MM.1S (cell line): ENCODE data around the gene HNF1A.
"Not testable (repeated sequence)": the region's sequence is repeated elsewhere in the genome, so short reads cannot be mapped to it uniquely, and the experiment has no call there.

ENCODE experiments used
- CTCF ChIP-seq: fragments of 300-600 bp; sonication (generic); IDR thresholded peaks from 2 replicates; pipeline ENCODE4 v1.5.1; 2016; ENCODE audit warnings: antibody characterized with exemption, low read length, mixed read lengths
- EZH2 ChIP-seq: fragments of 300-600 bp; sonication (generic); optimal IDR thresholded peaks from 2 replicates; pipeline ENCODE3; 2017; ENCODE audit warnings: low read depth, mild to moderate bottlenecking, antibody characterized with exemption, low read length, mixed read lengths

DNA sequence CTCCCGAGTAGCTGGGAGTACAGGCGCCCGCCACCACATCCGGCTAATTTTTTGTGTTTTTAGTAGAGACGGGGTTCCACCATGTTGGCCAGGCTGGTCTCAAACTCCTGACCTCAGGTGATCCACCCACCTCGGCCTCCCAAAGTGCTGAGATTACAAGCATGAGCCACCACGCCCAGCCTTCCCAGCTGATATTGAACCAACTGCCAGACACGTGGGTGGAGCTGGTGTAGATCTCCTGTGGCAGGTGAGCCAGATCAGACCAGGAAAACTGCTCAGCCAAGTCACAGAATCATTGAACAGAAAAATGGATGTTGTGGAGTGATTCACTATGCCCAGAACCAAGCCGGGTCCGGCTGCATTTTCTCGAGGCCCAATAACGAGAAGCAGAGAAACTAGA lies 69.1 kb downstream of the HNF1A start:
- not testable (repeated sequence) for TF ChIP-seq CTCF, EZH2
